Measurements from ENCODE around the gene GPR68.

DNA sequence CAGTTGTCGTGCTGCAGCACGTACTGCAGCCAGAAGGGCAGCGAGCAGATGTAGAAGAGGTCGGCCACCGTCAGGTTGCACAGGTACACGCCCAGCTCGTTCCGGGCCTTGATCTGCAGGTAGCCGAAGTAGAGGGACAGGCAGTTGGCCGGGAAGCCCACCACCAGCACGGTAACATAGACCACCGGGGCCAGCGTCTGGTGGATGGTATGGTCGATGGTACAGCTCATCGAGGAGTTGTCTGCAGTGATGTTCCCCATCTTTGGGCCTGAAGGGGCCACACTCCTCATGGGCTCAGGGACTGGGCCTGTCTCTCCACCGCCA, 9.8 kb downstream of the GPR68 start:
- no peak for TF ChIP-seq POLR2A (IDR thresholded peaks at IDR 0.05)
- TF ChIP-seq, protein P1, sequence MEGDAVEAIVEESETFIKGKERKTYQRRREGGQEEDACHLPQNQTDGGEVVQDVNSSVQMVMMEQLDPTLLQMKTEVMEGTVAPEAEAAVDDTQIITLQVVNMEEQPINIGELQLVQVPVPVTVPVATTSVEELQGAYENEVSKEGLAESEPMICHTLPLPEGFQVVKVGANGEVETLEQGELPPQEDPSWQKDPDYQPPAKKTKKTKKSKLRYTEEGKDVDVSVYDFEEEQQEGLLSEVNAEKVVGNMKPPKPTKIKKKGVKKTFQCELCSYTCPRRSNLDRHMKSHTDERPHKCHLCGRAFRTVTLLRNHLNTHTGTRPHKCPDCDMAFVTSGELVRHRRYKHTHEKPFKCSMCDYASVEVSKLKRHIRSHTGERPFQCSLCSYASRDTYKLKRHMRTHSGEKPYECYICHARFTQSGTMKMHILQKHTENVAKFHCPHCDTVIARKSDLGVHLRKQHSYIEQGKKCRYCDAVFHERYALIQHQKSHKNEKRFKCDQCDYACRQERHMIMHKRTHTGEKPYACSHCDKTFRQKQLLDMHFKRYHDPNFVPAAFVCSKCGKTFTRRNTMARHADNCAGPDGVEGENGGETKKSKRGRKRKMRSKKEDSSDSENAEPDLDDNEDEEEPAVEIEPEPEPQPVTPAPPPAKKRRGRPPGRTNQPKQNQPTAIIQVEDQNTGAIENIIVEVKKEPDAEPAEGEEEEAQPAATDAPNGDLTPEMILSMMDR (IDR thresholded peaks at IDR 0.05), result no peak
